Chondrocyte (in vitro differentiated cells): Measurements from ENCODE around the gene SLC49A3. TPM values are rescaled to one million over a fixed set of nuclear protein-coding genes. Genes with fewer than 3 reads are reported as not detected.
"Not testable (repeated sequence)": the region's sequence is repeated elsewhere in the genome, so short reads cannot be mapped to it uniquely, and the experiment has no call there.

Experiments
- DNase-seq: peaks from one replicate; pipeline ENCODE4 v3.0.0; 2021; ENCODE audit warnings: mixed read lengths, low spot score
- H3K27ac Mint-ChIP-seq: one replicate; pipeline ENCODE4 v1.8.0; 2021; ENCODE audit warnings: mild to moderate bottlenecking, moderate library complexity, mixed read lengths; ENCODE audit not compliant: unreplicated experiment
- H3K27me3 Mint-ChIP-seq: 2 replicates; pipeline ENCODE4 v1.8.0; 2021; ENCODE audit warnings: low read depth, mixed read lengths
- H3K36me3 Mint-ChIP-seq: 2 replicates; pipeline ENCODE4 v1.8.0; 2021; ENCODE audit warnings: low read depth, mixed read lengths
- H3K4me1 Mint-ChIP-seq: 2 replicates; pipeline ENCODE4 v1.8.0; 2021; ENCODE audit warnings: low read depth, mild to moderate bottlenecking, mixed read lengths
- H3K4me3 Mint-ChIP-seq: one replicate; pipeline ENCODE4 v1.8.0; 2021; ENCODE audit warnings: mild to moderate bottlenecking, moderate library complexity, mixed read lengths; ENCODE audit not compliant: unreplicated experiment
- H3K9me3 Mint-ChIP-seq: 2 replicates; pipeline ENCODE4 v1.8.0; 2021; ENCODE audit warnings: low read depth, mixed read lengths
- total RNA-seq: library from RNA; stranded (reverse); gene quantifications from 3 replicates; pipeline ENCODE4 v1.2.1, GENCODE V29; 2021
- TF ChIP-seq, protein P1 (sequence below): fragments of 200-600 bp; sonication (generic); IDR thresholded peaks from 2 replicates; pipeline ENCODE4 v1.5.0; 2021; ENCODE audit warnings: antibody characterized with exemption, mild to moderate bottlenecking, moderate library complexity

SLC49A3 gene
- total RNA-seq, 1 donor from 2014 or later, result 1.3 TPM

DNA sequence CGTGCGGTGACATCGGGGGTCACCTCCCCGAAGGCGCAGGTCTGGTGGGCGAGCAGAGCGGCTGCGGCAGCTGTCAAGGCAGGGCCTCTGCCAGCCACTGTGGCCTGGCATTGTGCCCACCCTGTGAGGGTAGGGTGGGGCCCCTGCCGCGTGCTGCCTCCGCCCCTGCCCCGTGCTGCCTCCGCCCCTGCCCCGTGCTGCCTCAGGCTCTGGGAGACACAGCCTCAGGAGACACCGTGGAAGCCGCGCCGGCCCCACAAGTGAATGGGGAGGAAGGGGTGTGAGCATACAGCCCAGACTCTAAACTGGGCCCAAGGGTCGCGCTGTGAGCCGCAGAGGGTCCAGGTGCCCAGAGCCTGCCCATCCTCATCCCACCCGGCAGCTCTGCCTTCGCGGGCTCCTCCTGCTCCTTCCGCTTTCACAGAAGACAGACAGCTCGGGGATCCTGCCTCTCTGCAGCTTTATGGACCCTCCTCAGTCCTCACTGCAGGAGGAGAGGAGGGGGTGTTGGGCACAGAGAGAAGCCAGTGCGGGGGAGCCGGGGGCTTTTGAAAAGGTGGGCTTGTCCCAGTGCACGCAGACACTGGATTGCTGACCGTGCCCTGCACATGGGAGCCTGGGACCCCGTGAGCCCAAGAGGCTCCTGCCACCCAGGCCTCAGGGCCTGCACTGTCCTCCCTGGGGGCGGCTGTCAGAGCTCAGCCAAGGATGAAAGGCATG is 44.1 kb upstream of the SLC49A3 start:
- TF ChIP-seq, protein P1, sequence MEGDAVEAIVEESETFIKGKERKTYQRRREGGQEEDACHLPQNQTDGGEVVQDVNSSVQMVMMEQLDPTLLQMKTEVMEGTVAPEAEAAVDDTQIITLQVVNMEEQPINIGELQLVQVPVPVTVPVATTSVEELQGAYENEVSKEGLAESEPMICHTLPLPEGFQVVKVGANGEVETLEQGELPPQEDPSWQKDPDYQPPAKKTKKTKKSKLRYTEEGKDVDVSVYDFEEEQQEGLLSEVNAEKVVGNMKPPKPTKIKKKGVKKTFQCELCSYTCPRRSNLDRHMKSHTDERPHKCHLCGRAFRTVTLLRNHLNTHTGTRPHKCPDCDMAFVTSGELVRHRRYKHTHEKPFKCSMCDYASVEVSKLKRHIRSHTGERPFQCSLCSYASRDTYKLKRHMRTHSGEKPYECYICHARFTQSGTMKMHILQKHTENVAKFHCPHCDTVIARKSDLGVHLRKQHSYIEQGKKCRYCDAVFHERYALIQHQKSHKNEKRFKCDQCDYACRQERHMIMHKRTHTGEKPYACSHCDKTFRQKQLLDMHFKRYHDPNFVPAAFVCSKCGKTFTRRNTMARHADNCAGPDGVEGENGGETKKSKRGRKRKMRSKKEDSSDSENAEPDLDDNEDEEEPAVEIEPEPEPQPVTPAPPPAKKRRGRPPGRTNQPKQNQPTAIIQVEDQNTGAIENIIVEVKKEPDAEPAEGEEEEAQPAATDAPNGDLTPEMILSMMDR, result no peak
- Mint-ChIP-seq H3K4me3 (no peak overlapping the region), H3K9me3 (no peaks in the 10 kb centered on the region), H3K27me3 (no peaks in the 10 kb centered on the region), H3K4me1 (peaks cover under 1% of the 10 kb centered on the region), H3K36me3 (peaks cover 26% of the 10 kb centered on the region), H3K27ac (no peak overlapping the region)
- no peak for DNase-seq

DNA sequence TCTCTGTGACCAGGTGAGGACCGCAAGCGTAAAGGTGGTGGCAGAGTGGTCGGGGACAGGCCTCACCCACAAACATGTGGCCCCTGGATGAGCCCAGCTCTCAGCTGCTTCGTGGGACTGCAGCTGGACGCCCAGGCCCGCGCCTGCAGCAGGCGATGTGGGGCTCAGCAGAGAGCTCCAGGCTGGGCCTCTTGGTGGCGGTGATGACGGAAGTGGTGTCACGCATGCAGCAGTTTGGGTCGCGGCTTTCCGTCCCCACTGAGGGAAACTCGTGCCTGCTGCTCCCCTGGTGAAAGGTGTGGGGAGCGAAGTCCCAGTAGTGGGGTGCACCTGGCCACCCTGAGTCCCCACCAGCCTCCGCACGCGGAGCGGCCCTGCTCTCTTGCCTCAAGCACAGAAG is 43.5 kb upstream of the SLC49A3 start:
- peaks cover 6% of the 10 kb centered on the region for H3K4me1 Mint-ChIP-seq
- H3K27ac Mint-ChIP-seq, result no peak overlapping the region
- no peaks in the 10 kb centered on the region for H3K9me3 Mint-ChIP-seq
- TF ChIP-seq, protein P1, result no peak
- peaks cover 23% of the 10 kb centered on the region for H3K36me3 Mint-ChIP-seq
- no peaks in the 10 kb centered on the region for H3K27me3 Mint-ChIP-seq
- H3K4me3 Mint-ChIP-seq, result no peak overlapping the region
- no peak for DNase-seq

DNA sequence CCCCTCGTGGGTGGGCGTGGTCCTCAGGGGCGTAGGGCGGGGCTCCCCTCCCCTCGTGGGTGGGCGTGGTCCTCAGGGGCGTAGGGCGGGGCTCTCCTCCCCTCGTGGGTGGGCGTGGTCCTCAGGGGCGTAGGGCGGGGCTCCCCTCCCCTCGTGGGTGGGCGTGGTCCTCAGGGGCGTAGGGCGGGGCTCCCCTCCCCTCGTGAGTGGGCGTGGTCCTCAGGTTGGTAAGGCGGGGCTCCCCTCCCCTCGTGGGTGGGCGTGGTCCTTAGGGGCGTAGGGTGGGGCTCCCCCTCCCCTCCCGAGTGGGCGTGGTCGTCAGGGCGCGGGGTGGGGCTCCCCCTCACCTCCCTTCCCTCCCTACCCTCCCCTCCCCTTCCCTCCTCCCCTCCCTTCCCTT is 43.0 kb upstream of the SLC49A3 start:
- H3K4me3 Mint-ChIP-seq, H3K9me3 Mint-ChIP-seq, H3K27ac Mint-ChIP-seq, DNase-seq, H3K27me3 Mint-ChIP-seq, H3K4me1 Mint-ChIP-seq: not testable (repeated sequence)
- peaks cover 23% of the 10 kb centered on the region for H3K36me3 Mint-ChIP-seq

DNA sequence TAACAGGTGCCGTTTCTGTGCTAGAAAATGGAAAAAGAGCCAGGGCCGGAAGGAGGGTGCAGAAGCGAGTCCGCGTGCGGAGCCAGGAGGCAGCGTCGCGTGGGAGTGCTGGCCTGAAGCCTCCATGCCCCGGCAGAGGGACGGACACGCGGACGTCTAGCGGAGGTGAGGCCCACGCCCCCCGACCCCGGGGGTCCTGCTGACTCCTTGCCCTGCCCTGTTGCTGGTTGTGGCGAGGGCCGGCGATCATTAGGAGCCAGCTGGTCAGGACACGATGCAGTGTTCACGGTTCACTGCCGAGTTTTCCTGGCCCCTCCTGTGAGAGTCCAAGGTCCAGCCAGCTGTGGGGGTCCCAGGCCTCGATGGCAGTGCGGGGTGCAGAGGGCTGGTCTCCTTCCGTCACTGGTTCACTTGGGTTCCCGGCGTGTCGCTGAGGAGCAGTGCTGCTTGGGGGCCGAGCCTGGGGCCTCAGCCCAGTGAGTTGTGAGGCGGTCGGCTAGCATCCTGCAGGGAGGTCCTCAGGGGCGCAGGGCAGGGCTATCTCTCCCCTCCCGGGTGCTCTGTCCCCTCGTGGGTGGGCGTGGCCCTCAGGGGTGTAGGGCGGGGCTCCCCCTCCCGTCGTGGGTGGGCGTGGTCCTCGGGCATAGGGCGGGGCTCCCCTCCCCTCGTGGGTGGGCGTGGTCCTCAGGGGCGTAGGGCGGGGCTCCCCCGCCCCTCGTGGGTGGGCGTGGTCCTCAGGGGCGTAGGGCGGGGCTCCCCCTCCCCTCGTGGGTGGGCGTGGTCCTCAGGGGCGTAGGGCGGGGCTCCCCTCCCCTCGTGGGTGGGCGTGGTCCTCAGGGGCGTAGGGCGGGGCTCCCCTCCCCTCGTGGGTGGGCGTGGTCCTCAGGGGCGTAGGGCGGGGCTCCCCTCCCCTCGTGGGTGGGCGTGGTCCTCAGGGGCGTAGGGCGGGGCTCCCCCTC is 42.3 kb upstream of the SLC49A3 start:
- H3K27me3 Mint-ChIP-seq, result not testable (repeated sequence)

DNA sequence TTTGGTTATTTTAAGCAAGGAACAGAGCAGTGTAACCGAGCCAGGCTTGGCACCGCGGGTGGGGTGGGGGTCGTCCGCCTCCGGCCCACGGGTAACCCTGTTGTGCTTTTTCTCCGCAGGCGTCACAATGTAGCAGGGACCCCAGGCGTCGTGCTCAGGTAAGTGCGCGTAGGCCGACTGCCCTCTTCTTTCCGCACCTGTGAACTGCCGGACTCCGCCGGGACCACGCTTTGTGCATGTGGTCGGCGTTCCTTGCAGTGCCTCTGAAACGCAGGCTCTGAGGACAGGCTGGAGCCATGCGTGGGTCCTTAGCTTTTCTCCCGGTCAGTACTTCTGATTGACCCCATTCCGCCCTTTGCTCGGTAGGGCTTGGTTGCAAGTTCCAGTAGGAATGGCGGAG is 41.6 kb upstream of the SLC49A3 start:
- Mint-ChIP-seq H3K36me3 (peaks cover 21% of the 10 kb centered on the region), H3K27ac (no peak overlapping the region), H3K9me3 (no peaks in the 10 kb centered on the region), H3K4me1 (peaks cover 21% of the 10 kb centered on the region), H3K27me3 (no peaks in the 10 kb centered on the region), H3K4me3 (no peak overlapping the region)
- TF ChIP-seq, protein P1, result no peak
- no peak for DNase-seq

More for the DNA sequence above, 42.3 kb upstream of the SLC49A3 start:
- not testable (repeated sequence) for H3K9me3 Mint-ChIP-seq, H3K27ac Mint-ChIP-seq, H3K4me3 Mint-ChIP-seq
- H3K4me1 Mint-ChIP-seq, result peaks cover 17% of the 10 kb centered on the region
- DNase-seq, result peak; percentile 92
- peaks cover 23% of the 10 kb centered on the region for H3K36me3 Mint-ChIP-seq
